BE2C (cell line): Measurements from ENCODE around the gene COL8A2.
A peak's percentile ranks its signal among the peaks of the same experiment; 100 is the strongest.

Source experiments
- DNase-seq: peaks from one replicate; pipeline ENCODE4 v3.0.0-alpha.2; 2020
- H3K27me3 ChIP-seq: fragments of 250-450 bp; sonication (Bioruptor Pico); 2 replicates; pipeline ENCODE4 v1.5.1; 2020; ENCODE audit warnings: mild to moderate bottlenecking
- H3K36me3 ChIP-seq: fragments of 250-450 bp; sonication (Bioruptor Pico); 2 replicates; pipeline ENCODE4 v1.5.1; 2020; ENCODE audit warnings: mild to moderate bottlenecking
- H3K4me1 ChIP-seq: fragments of 250-450 bp; sonication (Bioruptor Pico); 2 replicates; pipeline ENCODE4 v1.5.1; 2020
- H3K4me3 ChIP-seq: 2 replicates; pipeline ENCODE4 v1.5.1; 2011; ENCODE audit warnings: low read depth, low read length
- H3K9me3 ChIP-seq: fragments of 250-450 bp; sonication (Bioruptor Pico); 2 replicates; pipeline ENCODE4 v1.5.1; 2020
- CTCF ChIP-seq: IDR thresholded peaks from 2 replicates; pipeline ENCODE4 v1.5.1; 2012; ENCODE audit warnings: mild to moderate bottlenecking, low read depth, low read length

The COL8A2 gene

GRCh38 chr1:36154335-36154734 lies 29.3 kb upstream of the COL8A2 start:
- DNase-seq, result no peak
- Histone ChIP-seq H3K4me3 (no peak overlapping the region), H3K27me3 (no peaks in the 10 kb centered on the region), H3K4me1 (peaks cover 14% of the 10 kb centered on the region), H3K9me3 (no peaks in the 10 kb centered on the region), H3K36me3 (no peaks in the 10 kb centered on the region)
- no peak for TF ChIP-seq CTCF

- H3K9me3 ChIP-seq, result no peaks in the 10 kb centered on the region
- H3K4me3 ChIP-seq, result no peak overlapping the region
- TF ChIP-seq CTCF, result no peak
These were observed 28.5 kb upstream of the COL8A2 start for GRCh38 chr1:36153476-36153875.

GRCh38 chr1:36151845-36152203 lies 26.8 kb upstream of the COL8A2 start:
- no peak for DNase-seq
- no peaks in the 10 kb centered on the region for H3K27me3 ChIP-seq
- H3K36me3 ChIP-seq, result no peaks in the 10 kb centered on the region
- no peak overlapping the region for H3K4me3 ChIP-seq
- peaks cover 14% of the 10 kb centered on the region for H3K4me1 ChIP-seq
- TF ChIP-seq CTCF, result no peak
- H3K9me3 ChIP-seq, result no peaks in the 10 kb centered on the region

More at GRCh38 chr1:36153476-36153875, 28.5 kb upstream of the COL8A2 start:
- H3K36me3 ChIP-seq, result no peaks in the 10 kb centered on the region
- H3K27me3 ChIP-seq, result no peaks in the 10 kb centered on the region
- no peak for DNase-seq
- peaks cover 14% of the 10 kb centered on the region for H3K4me1 ChIP-seq

- no peak for TF ChIP-seq CTCF
- H3K27me3 ChIP-seq, result no peaks in the 10 kb centered on the region
- no peaks in the 10 kb centered on the region for H3K36me3 ChIP-seq
- H3K4me1 ChIP-seq, result peaks cover 14% of the 10 kb centered on the region
- DNase-seq, result no peak
- H3K4me3 ChIP-seq, result no peak overlapping the region
- no peaks in the 10 kb centered on the region for H3K9me3 ChIP-seq
These were observed 26.3 kb upstream of the COL8A2 start for GRCh38 chr1:36151134-36151844.

GRCh38 chr1:36150296-36151133 lies 25.5 kb upstream of the COL8A2 start:
- DNase-seq, result peak; percentile 87
- H3K4me1 ChIP-seq, result peaks cover 14% of the 10 kb centered on the region

More at GRCh38 chr1:36150296-36151133, 25.5 kb upstream of the COL8A2 start:
- H3K27me3 ChIP-seq, result no peaks in the 10 kb centered on the region
- no peaks in the 10 kb centered on the region for H3K9me3 ChIP-seq
- TF ChIP-seq CTCF, result no peak
- H3K4me3 ChIP-seq, result peak overlapping the region; percentile 24
- no peaks in the 10 kb centered on the region for H3K36me3 ChIP-seq
